Common myeloid progenitor, CD34-positive (primary cell): ENCODE results near the gene AMFR.

ENCODE experiments used
- CTCF ChIA-PET: fragments of 350-600 bp; sonication (Branson Sonifier 250); formaldehyde crosslinking; loops from one replicate; lab custom pipeline; 2021; ENCODE audit warnings: antibody characterized with exemption; lab: Charles Lee
- POLR2A ChIA-PET: fragments of 350-600 bp; sonication (Branson Sonifier 250); formaldehyde crosslinking; loops from one replicate; lab custom pipeline; 2021; ENCODE audit warnings: antibody characterized with exemption; lab: Charles Lee
- DNase-seq, 3 donors: peaks; one replicate each; pipeline versions ENCODE4 v3.0.0 to v3.0.0-alpha.2; 2013
- H3K27ac ChIP-seq, 2 experiments: 1 replicate in 1 of 2; 2 replicates in 1 of 2; pipeline ENCODE4 v1.7.0; 2013; ENCODE audit warnings: inconsistent platforms in 2 of 2, low read length in 2 of 2, mild to moderate bottlenecking in 2 of 2, low read depth in 1 of 2, moderate library complexity in 1 of 2; ENCODE audit not compliant: severe bottlenecking in 2 of 2, insufficient read depth in 1 of 2, poor library complexity in 1 of 2
- H3K27me3 ChIP-seq, 5 experiments: replicated peaks in 2 of 5; 1 replicate in 3 of 5; 2 replicates in 2 of 5; pipeline versions ENCODE4 v1.6.1 to v1.7.0; 2013; ENCODE audit warnings: low read length in 4 of 5, mild to moderate bottlenecking in 2 of 5, moderate library complexity in 2 of 5, inconsistent platforms in 1 of 5; ENCODE audit not compliant: insufficient read depth in 5 of 5, control insufficient read depth in 4 of 5
- H3K36me3 ChIP-seq, 4 experiments: 1 replicate in 2 of 4; 2 replicates in 2 of 4; pipeline versions ENCODE4 v1.6.1 to v1.7.0; 2013; ENCODE audit warnings: low read length in 3 of 4, control low read depth in 1 of 4, mild to moderate bottlenecking in 1 of 4; ENCODE audit not compliant: control insufficient read depth in 4 of 4, insufficient read depth in 4 of 4
- H3K4me1 ChIP-seq, 4 experiments: 1 replicate in 3 of 4; 2 replicates in 1 of 4; pipeline versions ENCODE4 v1.6.1 to v1.7.1; 2013; ENCODE audit warnings: low read length in 3 of 4, mild to moderate bottlenecking in 3 of 4, control low read depth in 1 of 4, inconsistent platforms in 1 of 4, moderate library complexity in 1 of 4; ENCODE audit not compliant: control insufficient read depth in 4 of 4, insufficient read depth in 4 of 4; ENCODE audit errors: control extremely low read depth in 1 of 4
- H3K4me3 ChIP-seq, 7 experiments: 1 replicate in 4 of 7; 2 replicates in 3 of 7; pipeline versions ENCODE4 v1.5.1 to v1.7.0; 2013; ENCODE audit warnings: mild to moderate bottlenecking in 7 of 7, low read length in 6 of 7, moderate library complexity in 6 of 7, inconsistent platforms in 2 of 7, low read depth in 2 of 7, control low read depth in 1 of 7; ENCODE audit not compliant: insufficient read depth in 4 of 7, control insufficient read depth in 1 of 7; ENCODE audit errors: extremely low read depth in 1 of 7
- H3K9me3 ChIP-seq, 5 experiments: 1 replicate in 4 of 5; 2 replicates in 1 of 5; pipeline versions ENCODE4 v1.6.1 to v1.7.1; 2013; ENCODE audit warnings: low read length in 4 of 5, mild to moderate bottlenecking in 2 of 5, inconsistent platforms in 1 of 5, low read depth in 1 of 5, moderate library complexity in 1 of 5; ENCODE audit not compliant: control insufficient read depth in 4 of 5, insufficient read depth in 2 of 5; ENCODE audit errors: control extremely low read depth in 1 of 5
- WGBS: methylation state at CpG from one replicate; pipeline ENCODE4 v1.1.5; 2013; ENCODE audit not compliant: insufficient coverage; 5-methylcytosine and 5-hydroxymethylcytosine counted together

AMFR gene

GRCh38 chr16:56424404-56424764 lies 961 bp downstream of the AMFR start:
- POLR2A ChIA-PET, result no interaction called here
- DNase-seq, result no peak
- Histone ChIP-seq H3K36me3 (peaks cover 0 to 5% (median 0%) of the 10 kb centered on the region in 4 experiments), H3K9me3 (no peaks in the 10 kb centered on the region), H3K4me3 (peak overlapping the region; percentile 54 to 91 (median 88)), H3K4me1 (peaks cover 11 to 32% (median 22%) of the 10 kb centered on the region in 4 experiments), H3K27me3 (no peaks in the 10 kb centered on the region), H3K27ac (peak overlapping the region in 1 of 2 experiments; percentile 82)
- under 1% methylated on average over 12 of the region's 16 CpGs for WGBS
- CTCF ChIA-PET, result no interaction called here

DNA sequence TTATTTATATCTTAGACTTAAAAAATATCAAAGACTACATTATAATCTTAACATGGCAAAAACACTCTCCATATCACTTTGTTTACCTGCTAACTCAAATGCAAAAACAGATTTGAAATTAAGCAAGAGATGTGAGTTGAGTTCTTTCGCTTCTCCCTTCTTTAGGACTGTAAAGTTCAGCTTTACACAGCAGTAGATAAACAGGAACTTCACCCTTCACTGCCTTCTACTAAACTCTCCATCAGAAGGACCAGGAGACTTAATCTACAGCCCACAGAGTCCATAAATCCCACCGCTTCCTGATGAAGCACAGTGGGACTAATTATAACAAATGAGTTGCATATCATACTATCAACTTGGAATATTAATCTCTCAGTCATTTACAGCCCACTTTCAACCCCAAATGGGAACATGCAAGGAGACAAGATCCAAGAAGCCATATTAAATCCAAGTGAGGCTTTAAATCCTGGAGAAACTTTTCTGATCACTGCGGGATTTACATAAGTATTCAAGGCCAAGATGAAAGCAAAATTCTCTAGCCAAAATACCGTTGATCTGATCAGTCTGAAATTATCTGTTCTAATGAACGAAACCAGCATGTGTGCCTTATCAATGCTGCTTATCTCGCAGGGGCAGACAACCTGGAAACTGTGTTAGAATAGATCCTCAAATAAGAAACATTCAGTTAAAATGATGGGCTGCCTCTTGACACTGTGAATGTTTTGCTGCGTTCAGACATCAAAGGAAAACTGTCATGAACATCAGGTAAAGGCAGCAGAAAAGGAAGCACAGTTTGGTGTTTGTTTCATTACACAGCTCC lies 1.6 kb downstream of the AMFR start:
- POLR2A ChIA-PET, result interaction anchor here (0.6 kb wide), 1 partner anchor 77 kb away, joined by 3 read pairs; no protein-coding TSS in a partner anchor
- Histone ChIP-seq H3K4me3 (peak overlapping the region; percentile 54 to 91 (median 88)), H3K27ac (peak overlapping the region in 1 of 2 experiments; percentile 82), H3K9me3 (no peaks in the 10 kb centered on the region), H3K27me3 (no peaks in the 10 kb centered on the region), H3K36me3 (peaks cover 0 to 3% (median 0%) of the 10 kb centered on the region in 4 experiments), H3K4me1 (peaks cover 11 to 32% (median 22%) of the 10 kb centered on the region in 4 experiments)
- 3% methylated on average over 5 of the region's 7 CpGs for WGBS
- CTCF ChIA-PET, result no interaction called here
- peak in 2 of 3 donors; percentile 37 to 59 for DNase-seq

- no peak for DNase-seq
- WGBS, result 87% methylated on average over 3 of the region's 4 CpGs
- peak overlapping the region in 2 of 7 experiments; percentile 87 to 90 for H3K4me3 ChIP-seq
These were observed 2.4 kb downstream of the AMFR start for GRCh38 chr16:56422896-56423441.

GRCh38 chr16:56421976-56422669 lies 3.2 kb downstream of the AMFR start:
- Histone ChIP-seq H3K36me3 (no peaks in the 10 kb centered on the region), H3K4me3 (no peak overlapping the region), H3K27me3 (no peaks in the 10 kb centered on the region), H3K4me1 (peaks cover 11 to 32% (median 22%) of the 10 kb centered on the region in 4 experiments), H3K27ac (no peak overlapping the region), H3K9me3 (no peaks in the 10 kb centered on the region)
- CTCF ChIA-PET, result no interaction called here
- WGBS, result 81% methylated on average over 5 of the region's 5 CpGs
- no peak for DNase-seq
- POLR2A ChIA-PET, result no interaction called here

More at GRCh38 chr16:56422896-56423441, 2.4 kb downstream of the AMFR start:
- ChIA-PET CTCF (no interaction called here), POLR2A (interaction anchor here (0.6 kb wide), 1 partner anchor 76 kb away, joined by 3 read pairs; no protein-coding TSS in a partner anchor)
- peaks cover 11 to 32% (median 22%) of the 10 kb centered on the region in 4 experiments for H3K4me1 ChIP-seq
- no peaks in the 10 kb centered on the region for H3K9me3 ChIP-seq
- H3K27me3 ChIP-seq, result no peaks in the 10 kb centered on the region
- H3K27ac ChIP-seq, result no peak overlapping the region
- H3K36me3 ChIP-seq, result no peaks in the 10 kb centered on the region

- no CpG with 5 or more reads among the region's 2 CpGs for WGBS
- H3K4me3 ChIP-seq, result no peak overlapping the region
- H3K9me3 ChIP-seq, result no peaks in the 10 kb centered on the region
- ChIA-PET POLR2A (no interaction called here), CTCF (no interaction called here)
- H3K27me3 ChIP-seq, result no peaks in the 10 kb centered on the region
- peaks cover 11 to 33% (median 24%) of the 10 kb centered on the region in 4 experiments for H3K4me1 ChIP-seq
- H3K36me3 ChIP-seq, result no peaks in the 10 kb centered on the region
- H3K27ac ChIP-seq, result no peak overlapping the region
- DNase-seq, result no peak
These were observed 4.0 kb downstream of the AMFR start for GRCh38 chr16:56421313-56421712.

- POLR2A ChIA-PET, result interaction anchor here (0.6 kb wide), 1 partner anchor 122 kb away, joined by 3 read pairs; no protein-coding TSS in a partner anchor
- no peak for DNase-seq
These were observed 4.7 kb downstream of the AMFR start for GRCh38 chr16:56420613-56421012.

More at GRCh38 chr16:56420613-56421012, 4.7 kb downstream of the AMFR start:
- Histone ChIP-seq H3K4me1 (peaks cover 13 to 32% (median 23%) of the 10 kb centered on the region in 4 experiments), H3K27ac (no peak overlapping the region), H3K36me3 (no peaks in the 10 kb centered on the region), H3K27me3 (no peaks in the 10 kb centered on the region), H3K4me3 (no peak overlapping the region), H3K9me3 (no peaks in the 10 kb centered on the region)
- CTCF ChIA-PET, result no interaction called here
